GM12892 (cell line): ENCODE results near the gene CDH8.

Source experiments
- POLR2A ChIP-seq: IDR thresholded peaks from 2 replicates; pipeline ENCODE4 v1.6.1; 2011; ENCODE audit warnings: low read depth, low read length, control low read depth
- POLR2AphosphoS5 ChIP-seq: IDR thresholded peaks from 2 replicates; pipeline ENCODE4 v1.6.1; 2011; ENCODE audit warnings: low read depth, low read length, control low read depth
- TAF1 ChIP-seq: IDR thresholded peaks from 2 replicates; pipeline ENCODE4 v1.6.1; 2011; ENCODE audit warnings: low read depth, mild to moderate bottlenecking, control low read depth, low read length, borderline replicate concordance

GRCh38 chr16:62022688-62023087, 13.6 kb downstream of the CDH8 start:
- no peak for TF ChIP-seq POLR2A
- no peak for TF ChIP-seq POLR2AphosphoS5
- no peak for TF ChIP-seq TAF1
